ENCODE results near the gene TCF7L2.

TCF7L2 gene

DNA sequence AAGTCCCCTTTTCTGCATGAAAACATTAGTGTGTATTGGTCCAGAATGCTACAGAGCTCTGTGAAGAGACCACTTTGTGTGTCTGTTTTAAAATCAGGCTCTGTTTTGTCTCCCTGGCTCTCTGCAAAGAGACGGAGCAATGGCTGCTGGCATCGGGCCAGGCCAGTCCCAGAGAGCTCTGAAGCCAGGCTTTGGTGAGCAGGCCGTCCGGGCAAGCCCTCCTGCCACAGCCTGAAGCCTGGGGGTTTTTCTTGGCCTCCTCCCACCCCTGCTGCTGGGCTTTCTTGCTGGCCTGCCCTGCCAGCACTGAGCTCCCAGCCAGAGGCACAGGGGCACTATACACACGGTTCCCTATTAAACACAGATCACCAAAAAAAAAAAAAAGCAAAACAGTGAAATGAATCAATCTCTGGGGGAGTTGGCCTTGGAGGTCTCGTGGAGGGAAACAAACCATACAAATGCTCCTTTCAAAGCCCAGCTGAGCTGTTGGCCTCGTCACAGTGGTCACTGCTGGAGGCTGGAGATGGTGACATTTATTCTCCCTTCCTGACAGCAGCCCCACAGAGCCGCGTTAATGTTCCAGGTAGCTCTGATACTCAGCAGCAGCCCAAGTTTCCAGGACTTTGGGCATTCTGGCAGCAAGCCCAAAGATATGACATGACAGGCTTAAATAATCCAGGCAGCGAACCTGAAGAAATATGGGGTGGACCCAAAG is 237.2 kb downstream of the TCF7L2 start:
- FAIRE-seq = no peak

- no peak for FAIRE-seq
These were observed 249.4 kb downstream of the TCF7L2 start for GRCh38 chr10:113199459-113199858.

DNA sequence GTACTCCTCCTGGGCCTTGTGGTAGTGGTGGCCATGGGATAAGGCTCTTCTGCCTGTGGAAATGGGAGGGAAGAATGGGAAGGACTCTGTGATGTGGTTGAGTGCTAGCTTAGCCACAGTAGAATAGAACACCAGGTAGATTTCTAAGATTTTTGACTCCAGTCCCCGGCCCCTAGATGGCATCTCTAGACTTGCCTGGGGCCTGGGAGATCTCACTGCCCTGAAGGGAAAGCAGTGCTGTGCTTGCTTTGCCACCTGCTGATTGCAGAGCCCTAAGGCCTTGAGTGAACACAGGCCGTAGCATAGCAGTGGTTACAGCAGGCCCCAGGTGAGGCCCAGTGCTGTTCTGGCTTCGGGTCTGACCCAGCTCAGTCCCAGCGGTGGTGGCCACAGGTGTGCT is 252.0 kb downstream of the TCF7L2 start:
- no peak for FAIRE-seq

DNA sequence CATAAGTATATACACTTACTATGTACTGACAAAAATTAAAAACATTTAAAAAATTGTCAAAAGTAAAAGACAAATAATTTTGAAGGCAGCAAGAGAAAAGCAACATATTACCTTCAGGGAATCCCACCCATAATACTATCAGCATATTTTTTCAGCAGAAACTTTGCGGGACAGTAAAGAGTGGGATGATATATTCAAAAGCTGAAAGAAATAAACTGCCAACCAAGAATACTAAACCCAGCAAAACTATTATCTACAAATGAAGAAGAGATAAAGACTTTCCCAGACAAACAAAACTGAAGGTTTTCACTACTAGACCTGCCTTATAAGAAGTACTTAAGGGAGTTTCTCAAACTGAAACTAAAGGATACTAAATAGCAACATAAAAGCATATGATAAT is 257.9 kb downstream of the TCF7L2 start:
- FAIRE-seq = no peak

GRCh38 chr10:113213035-113213434 is 263.0 kb downstream of the TCF7L2 start:
- FAIRE-seq = no peak

- no peak for FAIRE-seq
These were observed 264.3 kb downstream of the TCF7L2 start for GRCh38 chr10:113214331-113214730.

GRCh38 chr10:113216102-113216501 is 266.1 kb downstream of the TCF7L2 start:
- FAIRE-seq = no peak
